Adrenal gland (tissue), 5 donors: ENCODE results near the gene HHAT.
"Not testable (repeated sequence)": the region's sequence is repeated elsewhere in the genome, so short reads cannot be mapped to it uniquely, and the experiment has no call there.

Source experiments
- POLR2A ChIP-seq, 2 donors: fragments of 450-650 bp; IDR thresholded peaks; one replicate each; pipeline ENCODE4 v1.6.1; 2017; ENCODE audit warnings: antibody characterized with exemption in 2 of 2, mild to moderate bottlenecking in 2 of 2, moderate library complexity in 1 of 2
- TF ChIP-seq, protein P1 (sequence below), 6 experiments: fragments of 450-650 bp in 4 of 6; fragments of 200-600 bp in 2 of 6; sonication (generic) in 1 of 6; IDR thresholded peaks; 1 replicate in 5 of 6; 2 replicates in 1 of 6; pipeline versions ENCODE4 v1.5.1 to v1.8.0; 2016 to 2021; ENCODE audit warnings: antibody characterized with exemption in 6 of 6, mild to moderate bottlenecking in 2 of 6, moderate library complexity in 1 of 6
- donor health status: DM: no; HTN: no; CAD: no.

DNA sequence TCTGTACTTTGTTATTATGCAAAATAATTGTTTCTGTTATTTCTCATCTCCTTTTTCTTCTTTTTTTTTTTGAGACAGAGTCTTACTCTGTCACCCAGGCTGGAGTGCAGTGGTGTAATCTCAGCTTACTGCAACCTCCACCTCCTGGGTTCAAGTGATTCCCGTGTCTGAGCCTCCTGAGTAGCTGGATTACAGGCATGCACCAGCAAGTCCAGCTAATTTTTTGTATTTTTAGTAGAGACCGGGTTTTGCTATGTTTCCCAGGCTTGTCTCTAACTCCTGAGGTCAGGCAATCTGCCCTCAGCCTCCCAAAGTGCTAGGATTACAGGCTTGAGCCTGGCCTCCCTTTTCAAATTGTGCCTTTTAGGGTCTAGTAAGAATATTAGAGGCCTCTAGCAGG lies 77.6 kb downstream of the HHAT start:
- TF ChIP-seq, protein P1, sequence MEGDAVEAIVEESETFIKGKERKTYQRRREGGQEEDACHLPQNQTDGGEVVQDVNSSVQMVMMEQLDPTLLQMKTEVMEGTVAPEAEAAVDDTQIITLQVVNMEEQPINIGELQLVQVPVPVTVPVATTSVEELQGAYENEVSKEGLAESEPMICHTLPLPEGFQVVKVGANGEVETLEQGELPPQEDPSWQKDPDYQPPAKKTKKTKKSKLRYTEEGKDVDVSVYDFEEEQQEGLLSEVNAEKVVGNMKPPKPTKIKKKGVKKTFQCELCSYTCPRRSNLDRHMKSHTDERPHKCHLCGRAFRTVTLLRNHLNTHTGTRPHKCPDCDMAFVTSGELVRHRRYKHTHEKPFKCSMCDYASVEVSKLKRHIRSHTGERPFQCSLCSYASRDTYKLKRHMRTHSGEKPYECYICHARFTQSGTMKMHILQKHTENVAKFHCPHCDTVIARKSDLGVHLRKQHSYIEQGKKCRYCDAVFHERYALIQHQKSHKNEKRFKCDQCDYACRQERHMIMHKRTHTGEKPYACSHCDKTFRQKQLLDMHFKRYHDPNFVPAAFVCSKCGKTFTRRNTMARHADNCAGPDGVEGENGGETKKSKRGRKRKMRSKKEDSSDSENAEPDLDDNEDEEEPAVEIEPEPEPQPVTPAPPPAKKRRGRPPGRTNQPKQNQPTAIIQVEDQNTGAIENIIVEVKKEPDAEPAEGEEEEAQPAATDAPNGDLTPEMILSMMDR (IDR thresholded peaks at IDR 0.05): not testable (repeated sequence)
- not testable (repeated sequence) for TF ChIP-seq POLR2A (IDR thresholded peaks at IDR 0.05)
